Osteocyte (in vitro differentiated cells): ENCODE results near the gene AGMO. TPM values are rescaled to one million over a fixed set of nuclear protein-coding genes. Genes with fewer than 3 reads are reported as not detected.

Source experiments
- DNase-seq: peaks from one replicate; pipeline ENCODE4 v3.0.0; 2021; ENCODE audit warnings: mixed read lengths; ENCODE audit not compliant: unreplicated experiment; ENCODE audit errors: extremely low spot score
- H3K27ac Mint-ChIP-seq: one replicate; pipeline ENCODE4 v1.8.0; 2021; ENCODE audit warnings: mild to moderate bottlenecking, mixed read lengths; ENCODE audit not compliant: unreplicated experiment
- H3K27me3 Mint-ChIP-seq: one replicate; pipeline ENCODE4 v1.8.0; 2021; ENCODE audit warnings: mixed read lengths; ENCODE audit not compliant: unreplicated experiment
- H3K36me3 Mint-ChIP-seq: one replicate; pipeline ENCODE4 v1.8.0; 2021; ENCODE audit warnings: mixed read lengths; ENCODE audit not compliant: unreplicated experiment
- H3K4me1 Mint-ChIP-seq: one replicate; pipeline ENCODE4 v1.8.0; 2021; ENCODE audit warnings: mixed read lengths; ENCODE audit not compliant: unreplicated experiment
- H3K4me3 Mint-ChIP-seq: one replicate; pipeline ENCODE4 v1.8.0; 2021; ENCODE audit warnings: mild to moderate bottlenecking, moderate library complexity, mixed read lengths; ENCODE audit not compliant: unreplicated experiment
- H3K9me3 Mint-ChIP-seq: one replicate; pipeline ENCODE4 v1.8.0; 2021; ENCODE audit warnings: mixed read lengths; ENCODE audit not compliant: unreplicated experiment
- total RNA-seq: library from RNA; stranded (reverse); gene quantifications from 2 replicates; pipeline ENCODE4 v1.2.1, GENCODE V29; 2021
- TF ChIP-seq, protein P1 (sequence below): fragments of 200-600 bp; sonication (generic); IDR thresholded peaks from 2 replicates; pipeline ENCODE4 v1.5.0; 2021; ENCODE audit warnings: antibody characterized with exemption, mild to moderate bottlenecking, moderate library complexity

Gene AGMO
- total RNA-seq, 1 donor from 2014 or later = 1.7 TPM

DNA sequence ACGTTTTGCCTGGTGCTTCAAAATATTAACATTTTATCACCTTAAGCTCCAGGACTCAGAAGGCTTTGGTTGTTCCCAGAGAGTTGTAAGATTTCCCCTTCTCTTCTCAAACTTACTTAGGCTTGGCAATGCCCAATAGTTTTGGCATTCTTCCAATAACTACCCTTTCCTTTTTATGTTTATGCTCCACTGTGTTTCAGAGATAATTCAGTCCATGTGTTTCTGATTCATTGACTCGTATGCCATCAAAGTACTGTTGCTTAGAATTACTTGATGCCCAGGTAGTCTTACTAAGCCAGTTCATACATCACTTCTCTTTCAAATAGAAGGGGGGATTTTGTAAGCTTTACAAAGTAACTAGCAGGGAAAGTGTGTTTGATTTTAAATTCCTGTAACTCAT lies 66.6 kb downstream of the AGMO start:
- H3K27ac Mint-ChIP-seq = no peak overlapping the region
- no peaks in the 10 kb centered on the region for H3K27me3 Mint-ChIP-seq
- H3K9me3 Mint-ChIP-seq = no peaks in the 10 kb centered on the region
- H3K36me3 Mint-ChIP-seq = no peaks in the 10 kb centered on the region
- no peak for DNase-seq
- peaks cover 8% of the 10 kb centered on the region for H3K4me1 Mint-ChIP-seq
- TF ChIP-seq, protein P1, sequence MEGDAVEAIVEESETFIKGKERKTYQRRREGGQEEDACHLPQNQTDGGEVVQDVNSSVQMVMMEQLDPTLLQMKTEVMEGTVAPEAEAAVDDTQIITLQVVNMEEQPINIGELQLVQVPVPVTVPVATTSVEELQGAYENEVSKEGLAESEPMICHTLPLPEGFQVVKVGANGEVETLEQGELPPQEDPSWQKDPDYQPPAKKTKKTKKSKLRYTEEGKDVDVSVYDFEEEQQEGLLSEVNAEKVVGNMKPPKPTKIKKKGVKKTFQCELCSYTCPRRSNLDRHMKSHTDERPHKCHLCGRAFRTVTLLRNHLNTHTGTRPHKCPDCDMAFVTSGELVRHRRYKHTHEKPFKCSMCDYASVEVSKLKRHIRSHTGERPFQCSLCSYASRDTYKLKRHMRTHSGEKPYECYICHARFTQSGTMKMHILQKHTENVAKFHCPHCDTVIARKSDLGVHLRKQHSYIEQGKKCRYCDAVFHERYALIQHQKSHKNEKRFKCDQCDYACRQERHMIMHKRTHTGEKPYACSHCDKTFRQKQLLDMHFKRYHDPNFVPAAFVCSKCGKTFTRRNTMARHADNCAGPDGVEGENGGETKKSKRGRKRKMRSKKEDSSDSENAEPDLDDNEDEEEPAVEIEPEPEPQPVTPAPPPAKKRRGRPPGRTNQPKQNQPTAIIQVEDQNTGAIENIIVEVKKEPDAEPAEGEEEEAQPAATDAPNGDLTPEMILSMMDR = no peak
- no peak overlapping the region for H3K4me3 Mint-ChIP-seq

DNA sequence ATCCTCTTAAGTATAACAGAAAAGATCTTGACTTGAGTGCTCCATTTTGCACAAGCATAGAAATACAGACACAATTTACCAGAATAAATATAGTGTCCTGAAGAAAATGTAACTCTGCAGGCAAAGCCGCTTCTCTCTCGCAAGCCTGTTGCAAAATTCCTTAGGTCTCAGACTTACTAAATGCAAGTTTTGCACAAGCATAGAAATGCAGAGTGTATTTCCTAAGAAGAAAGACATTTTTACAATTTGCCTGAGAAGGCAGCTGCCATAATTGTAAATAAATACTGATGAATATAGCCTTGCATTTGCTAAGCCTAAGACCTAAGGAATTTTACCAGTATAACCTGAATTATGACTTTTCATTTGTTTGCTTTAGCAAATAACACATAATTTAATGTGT lies 67.1 kb downstream of the AGMO start:
- H3K36me3 Mint-ChIP-seq = no peaks in the 10 kb centered on the region
- no peak overlapping the region for H3K27ac Mint-ChIP-seq
- H3K9me3 Mint-ChIP-seq = no peaks in the 10 kb centered on the region
- H3K27me3 Mint-ChIP-seq = no peaks in the 10 kb centered on the region
- TF ChIP-seq, protein P1 = no peak
- peaks cover 8% of the 10 kb centered on the region for H3K4me1 Mint-ChIP-seq
- DNase-seq = no peak
- H3K4me3 Mint-ChIP-seq = no peak overlapping the region

DNA sequence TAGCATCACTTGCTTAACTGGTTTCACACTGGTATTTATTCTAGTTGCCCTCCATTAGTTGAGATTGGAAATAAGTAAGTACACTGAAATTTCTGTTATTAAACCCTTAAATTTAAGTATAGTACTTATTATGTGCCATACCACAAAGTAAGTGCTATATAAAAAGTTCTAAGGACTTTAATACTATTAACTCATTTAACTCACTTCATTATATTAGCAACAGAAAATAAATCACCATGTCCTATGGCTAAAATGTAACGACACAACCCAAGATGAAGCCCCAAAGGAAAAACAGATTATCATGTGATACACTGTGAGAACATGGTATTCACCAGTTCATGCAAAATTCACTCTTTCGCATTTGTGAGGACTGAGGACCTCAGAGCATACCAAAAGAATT lies 70.5 kb downstream of the AGMO start:
- TF ChIP-seq, protein P1 = no peak
- Mint-ChIP-seq H3K36me3 (no peaks in the 10 kb centered on the region), H3K27me3 (no peaks in the 10 kb centered on the region), H3K27ac (no peak overlapping the region), H3K4me1 (peaks cover 8% of the 10 kb centered on the region), H3K4me3 (no peak overlapping the region), H3K9me3 (no peaks in the 10 kb centered on the region)
- DNase-seq = no peak

DNA sequence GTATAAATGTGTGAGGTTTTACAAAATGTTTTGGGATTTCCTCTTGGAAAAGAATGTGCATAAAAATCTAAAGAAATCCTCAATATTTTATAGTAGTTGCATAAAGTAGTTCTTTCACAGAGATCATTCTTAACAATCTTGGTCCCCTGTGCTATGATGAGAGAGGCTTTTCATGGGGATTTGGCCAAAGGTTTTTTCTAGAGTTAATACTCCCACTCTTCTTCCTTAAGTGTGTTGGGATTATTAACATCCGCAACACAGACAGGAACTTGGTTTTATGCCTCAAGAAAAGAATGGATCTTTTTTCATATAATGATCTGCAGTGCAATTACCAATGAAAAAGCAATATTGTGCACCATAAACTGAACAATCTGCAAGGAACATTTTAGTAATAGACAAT lies 71.5 kb downstream of the AGMO start:
- Mint-ChIP-seq H3K27ac (no peak overlapping the region), H3K4me3 (no peak overlapping the region), H3K9me3 (no peaks in the 10 kb centered on the region), H3K27me3 (no peaks in the 10 kb centered on the region), H3K4me1 (peaks cover 4% of the 10 kb centered on the region), H3K36me3 (no peaks in the 10 kb centered on the region)
- TF ChIP-seq, protein P1 = no peak
- DNase-seq = no peak

DNA sequence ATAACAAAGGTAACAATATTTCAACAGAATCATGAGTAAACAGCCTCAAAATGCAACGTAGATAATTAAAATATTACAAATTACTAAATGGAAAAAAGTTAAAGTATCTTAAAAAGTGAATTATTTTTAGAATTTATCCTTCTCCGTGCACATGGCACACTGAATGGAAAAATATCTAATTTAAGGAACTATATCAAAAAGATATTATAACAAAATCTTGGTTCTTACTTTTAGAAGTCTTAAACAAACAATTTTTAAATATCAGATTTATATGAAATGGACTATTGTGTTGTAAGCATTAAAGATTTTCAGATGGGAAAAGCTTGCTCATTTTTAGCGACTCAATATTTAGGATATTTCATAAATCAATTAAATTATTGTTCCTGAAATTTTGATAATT lies 72.0 kb downstream of the AGMO start:
- no peaks in the 10 kb centered on the region for H3K27me3 Mint-ChIP-seq
- H3K27ac Mint-ChIP-seq = no peak overlapping the region
- TF ChIP-seq, protein P1 = no peak
- DNase-seq = no peak
- H3K36me3 Mint-ChIP-seq = no peaks in the 10 kb centered on the region
- H3K4me3 Mint-ChIP-seq = no peak overlapping the region
- H3K4me1 Mint-ChIP-seq = no peaks in the 10 kb centered on the region
- peaks cover under 1% of the 10 kb centered on the region for H3K9me3 Mint-ChIP-seq
